NCI-H1092 treated with DMSO at 0.1 percent for 48 hours (cell line): ENCODE measurements around the gene D2HGDH.
"Not testable (repeated sequence)": the region's sequence is repeated elsewhere in the genome, so short reads cannot be mapped to it uniquely, and the experiment has no call there.

ENCODE experiments used
- DNase-seq: peaks from one replicate; lab custom pipeline; 2025; lab: John Stamatoyannopoulos, UW

Gene D2HGDH

GRCh38 chr2:241808051-241808720, 73.8 kb downstream of the D2HGDH start:
- no peak for DNase-seq

GRCh38 chr2:241808721-241809382, 74.4 kb downstream of the D2HGDH start, which contains the start of gene NEU4:
NEU4 (plus strand) TSS chr2:241809193; CDS start chr2:241814485, 5,292 bp downstream.
- DNase-seq, result no peak

- no peak for DNase-seq
Measured at GRCh38 chr2:241809383-241810306, 75.2 kb downstream of the D2HGDH start.

DNA sequence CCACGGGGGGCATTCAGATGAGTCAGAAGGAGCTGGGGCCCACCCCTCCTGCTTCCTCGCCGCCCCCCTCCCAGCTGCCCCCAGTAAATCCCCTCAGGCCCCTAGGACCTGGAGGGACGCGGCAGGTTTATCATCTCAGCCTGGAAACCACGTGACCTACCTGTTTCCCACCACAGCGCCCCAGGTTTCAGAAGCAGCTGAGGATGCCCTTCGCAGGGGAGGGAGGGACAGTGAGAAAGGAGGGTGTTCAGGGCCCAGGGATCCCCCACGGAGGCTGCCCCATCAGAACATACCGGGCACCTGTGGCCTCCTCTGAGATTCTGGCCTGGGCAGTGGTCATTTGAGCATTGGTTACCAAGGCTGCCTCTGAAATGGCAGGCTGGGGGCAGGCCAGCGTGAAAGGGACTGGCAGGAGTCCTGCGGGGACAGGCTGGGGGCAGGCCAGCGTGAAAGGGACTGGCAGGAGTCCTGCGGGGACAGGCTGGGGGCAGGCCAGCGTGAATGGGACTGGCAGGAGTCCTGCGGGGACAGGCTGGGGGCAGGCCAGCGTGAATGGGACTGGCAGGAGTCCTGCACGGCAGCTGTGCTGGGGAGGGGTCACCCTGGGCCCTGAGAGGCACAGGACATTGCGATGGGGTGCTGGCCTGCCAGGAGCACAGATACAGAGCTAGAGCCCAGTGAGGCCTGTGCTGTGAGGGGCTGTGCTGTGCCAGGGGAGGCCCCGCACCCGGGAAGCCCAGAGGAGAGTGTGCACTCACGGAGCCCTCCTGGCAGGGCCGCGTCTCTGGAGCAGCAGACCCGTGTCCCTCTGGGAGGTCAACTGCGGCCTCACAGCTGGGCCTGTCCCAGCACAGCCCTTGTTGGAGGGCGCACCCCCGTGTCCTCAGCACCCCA, 76.1 kb downstream of the D2HGDH start:
- DNase-seq, result no peak

GRCh38 chr2:241811201-241811951, 76.9 kb downstream of the D2HGDH start:
- no peak for DNase-seq

- no peak for DNase-seq
Measured at GRCh38 chr2:241811952-241812729, 77.7 kb downstream of the D2HGDH start.

- no peak for DNase-seq
Measured at GRCh38 chr2:241812730-241813643, 78.6 kb downstream of the D2HGDH start.

GRCh38 chr2:241813644-241814392, 79.4 kb downstream of the D2HGDH start:
- no peak for DNase-seq

DNA sequence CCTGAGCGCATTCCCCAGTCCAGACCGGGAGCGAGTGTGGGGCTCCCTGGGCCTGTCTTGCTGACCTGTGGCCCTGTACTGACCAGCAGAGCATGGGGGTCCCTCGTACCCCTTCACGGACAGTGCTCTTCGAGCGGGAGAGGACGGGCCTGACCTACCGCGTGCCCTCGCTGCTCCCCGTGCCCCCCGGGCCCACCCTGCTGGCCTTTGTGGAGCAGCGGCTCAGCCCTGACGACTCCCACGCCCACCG, 79.9 kb downstream of the D2HGDH start:
- DNase-seq, result no peak

GRCh38 chr2:241814643-241815476, 80.4 kb downstream of the D2HGDH start:
- no peak for DNase-seq

DNA sequence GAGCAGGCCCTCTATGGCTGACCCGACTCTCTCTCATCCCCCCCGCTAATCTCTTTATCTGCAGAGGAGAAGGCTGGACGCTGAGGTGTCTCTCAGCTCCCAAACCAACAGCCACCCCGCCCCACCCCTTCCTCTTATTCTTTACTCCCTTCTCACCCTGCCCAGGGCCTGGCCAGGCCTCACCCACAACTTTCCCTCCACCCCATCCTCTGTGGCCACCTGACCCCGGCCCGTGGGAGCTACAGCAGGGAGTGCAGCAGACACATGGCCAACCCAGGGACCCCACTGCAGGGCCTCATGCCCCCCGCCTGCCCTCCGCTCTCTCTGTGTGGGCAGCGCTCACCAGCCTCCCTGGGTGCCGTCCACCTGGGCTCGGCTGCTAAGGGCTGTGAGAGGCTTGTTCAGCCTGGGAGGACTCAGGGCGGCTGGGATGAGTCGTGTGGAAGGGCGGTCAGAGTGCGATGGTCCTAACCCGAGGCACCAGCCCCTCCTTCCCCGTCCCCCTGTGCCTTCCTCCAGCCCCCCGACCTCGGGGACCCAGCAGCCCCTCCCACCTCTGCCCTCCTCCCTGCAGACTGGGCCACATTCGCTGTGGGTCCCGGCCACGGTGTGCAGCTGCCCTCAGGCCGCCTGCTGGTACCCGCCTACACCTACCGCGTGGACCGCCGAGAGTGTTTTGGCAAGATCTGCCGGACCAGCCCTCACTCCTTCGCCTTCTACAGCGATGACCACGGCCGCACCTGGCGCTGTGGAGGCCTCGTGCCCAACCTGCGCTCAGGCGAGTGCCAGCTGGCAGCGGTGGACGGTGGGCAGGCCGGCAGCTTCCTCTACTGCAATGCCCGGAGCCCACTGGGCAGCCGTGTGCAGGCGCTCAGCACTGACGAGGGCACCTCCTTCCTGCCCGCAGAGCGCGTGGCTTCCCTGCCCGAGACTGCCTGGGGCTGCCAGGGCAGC, 81.3 kb downstream of the D2HGDH start:
- DNase-seq, result no peak

DNA sequence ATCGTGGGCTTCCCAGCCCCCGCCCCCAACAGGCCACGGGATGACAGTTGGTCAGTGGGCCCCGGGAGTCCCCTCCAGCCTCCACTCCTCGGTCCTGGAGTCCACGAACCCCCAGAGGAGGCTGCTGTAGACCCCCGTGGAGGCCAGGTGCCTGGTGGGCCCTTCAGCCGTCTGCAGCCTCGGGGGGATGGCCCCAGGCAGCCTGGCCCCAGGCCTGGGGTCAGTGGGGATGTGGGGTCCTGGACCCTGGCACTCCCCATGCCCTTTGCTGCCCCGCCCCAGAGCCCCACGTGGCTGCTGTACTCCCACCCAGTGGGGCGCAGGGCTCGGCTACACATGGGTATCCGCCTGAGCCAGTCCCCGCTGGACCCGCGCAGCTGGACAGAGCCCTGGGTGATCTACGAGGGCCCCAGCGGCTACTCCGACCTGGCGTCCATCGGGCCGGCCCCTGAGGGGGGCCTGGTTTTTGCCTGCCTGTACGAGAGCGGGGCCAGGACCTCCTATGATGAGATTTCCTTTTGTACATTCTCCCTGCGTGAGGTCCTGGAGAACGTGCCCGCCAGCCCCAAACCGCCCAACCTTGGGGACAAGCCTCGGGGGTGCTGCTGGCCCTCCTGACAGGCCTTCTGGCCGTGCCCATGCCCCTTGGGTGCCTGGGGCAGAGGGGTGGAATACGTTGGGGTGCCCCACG, 82.1 kb downstream of the D2HGDH start:
- DNase-seq, result no peak

GRCh38 chr2:241817126-241817820, 82.8 kb downstream of the D2HGDH start:
- DNase-seq, result no peak

DNA sequence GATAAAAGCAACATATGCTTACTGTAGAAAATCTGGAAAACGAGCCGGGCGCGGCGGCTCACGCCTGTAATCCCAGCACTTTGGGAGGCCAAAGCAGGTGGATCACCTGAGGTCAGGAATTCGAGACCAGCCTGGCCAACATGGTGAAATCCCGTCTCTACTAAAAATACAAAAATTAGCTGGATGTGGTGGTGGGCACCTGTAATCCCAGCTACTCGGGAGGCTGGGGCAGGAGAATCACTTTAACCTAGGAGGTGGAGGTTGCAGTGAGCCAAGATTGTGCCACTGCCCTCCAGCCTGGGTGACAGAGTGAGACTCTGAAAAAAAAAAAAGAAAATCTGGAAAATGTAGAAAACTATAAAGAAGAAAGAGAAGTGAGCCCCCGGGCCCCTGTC, 83.4 kb downstream of the D2HGDH start:
- not testable (repeated sequence) for DNase-seq
